Measurements from ENCODE around the gene TMEM200A.

GRCh38 chr6:130326496-130326895 is 39.3 kb upstream of the TMEM200A start:
- no peak for TF ChIP-seq CTCF (IDR thresholded peaks at IDR 0.05)
- no peak for TF ChIP-seq EZH2 (IDR thresholded peaks at IDR 0.05)
- no peak for TF ChIP-seq EZH2phosphoT487 (IDR thresholded peaks at IDR 0.05)
